Activated effector memory CD4-positive, alpha-beta T cell treated with anti-CD3 and anti-CD28 coated beads, Interleukin-2, amount 50 U/mL, for 16 hours (primary cell): ENCODE results near the gene MFAP4.

Experiments
- DNase-seq: peaks from one replicate; pipeline ENCODE4 v3.0.0-alpha.2; 2020

MFAP4 gene

GRCh38 chr17:19386974-19387920 lies at the start of gene MFAP4:
MFAP4 (minus strand) TSS chr17:19387190; CDS start chr17:19387155, 35 bp downstream.
- no peak for DNase-seq

- DNase-seq = no peak
Observed at GRCh38 chr17:19433727-19434340, 46.8 kb upstream of the MFAP4 start.

GRCh38 chr17:19433255-19433654 lies 46.3 kb upstream of the MFAP4 start:
- DNase-seq = no peak

- DNase-seq = no peak
Observed at GRCh38 chr17:19431691-19432090, 44.7 kb upstream of the MFAP4 start.

- DNase-seq = no peak
Observed at GRCh38 chr17:19426631-19427030, 39.6 kb upstream of the MFAP4 start.

GRCh38 chr17:19424934-19425868 lies 38.2 kb upstream of the MFAP4 start:
- DNase-seq = no peak

GRCh38 chr17:19421926-19422325 lies 34.9 kb upstream of the MFAP4 start:
- DNase-seq = no peak

- DNase-seq = no peak
Observed at GRCh38 chr17:19421219-19421618, 34.2 kb upstream of the MFAP4 start.

GRCh38 chr17:19418251-19418992 lies 31.4 kb upstream of the MFAP4 start:
- no peak for DNase-seq

- DNase-seq = no peak
Observed at GRCh38 chr17:19417611-19418010, 30.6 kb upstream of the MFAP4 start.

GRCh38 chr17:19415806-19416775 lies 29.1 kb upstream of the MFAP4 start:
- no peak for DNase-seq

GRCh38 chr17:19415311-19415710 lies 28.3 kb upstream of the MFAP4 start:
- DNase-seq = no peak

- DNase-seq = no peak
Observed at GRCh38 chr17:19414396-19415280, 27.6 kb upstream of the MFAP4 start.

- no peak for DNase-seq
Observed at GRCh38 chr17:19413761-19414160, 26.8 kb upstream of the MFAP4 start.

- DNase-seq = no peak
Observed at GRCh38 chr17:19412984-19413383, 26.0 kb upstream of the MFAP4 start.

- DNase-seq = no peak
Observed at GRCh38 chr17:19412510-19412909, 25.5 kb upstream of the MFAP4 start.

GRCh38 chr17:19411631-19412030 lies 24.6 kb upstream of the MFAP4 start:
- no peak for DNase-seq

- no peak for DNase-seq
Observed at GRCh38 chr17:19410875-19411620, 24.1 kb upstream of the MFAP4 start, which contains the start of gene RNF112. RNF112 (plus strand) TSS chr17:19411232; CDS start chr17:19411409, 177 bp downstream.

- no peak for DNase-seq
Observed at GRCh38 chr17:19410091-19410490, 23.1 kb upstream of the MFAP4 start.
